Measurements from ENCODE around the gene RHOJ.

DNA sequence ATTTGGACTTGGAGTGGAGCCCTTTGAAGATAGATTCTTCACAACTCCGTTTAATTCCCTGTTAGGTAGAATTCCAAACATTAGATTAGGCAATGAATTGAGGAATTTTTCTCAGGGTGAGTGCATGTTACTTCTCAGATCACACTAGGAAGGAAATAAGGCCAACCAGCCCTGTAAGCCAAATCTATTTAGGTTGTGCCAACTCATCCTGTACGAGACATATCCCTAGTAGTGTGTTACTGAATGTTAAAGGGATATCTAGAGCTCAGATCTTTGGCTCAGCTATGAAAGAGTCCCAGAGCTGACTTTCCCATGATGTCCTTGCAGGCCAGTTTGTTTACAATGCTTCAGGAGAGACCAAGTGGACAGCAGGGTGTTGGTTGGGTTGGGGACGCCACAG lies 68.9 kb downstream of the RHOJ start:
- TF ChIP-seq CTCF (conservative IDR thresholded peaks at IDR 0.05 in 1 of 2, IDR thresholded peaks at IDR 0.05 in 1 of 2; ENCODE audit: extremely low read depth in 1 of 2, insufficient read depth in 1 of 2, low read depth in 1 of 2, low read length in 2 of 2) (no peak), EZH2 (IDR thresholded peaks at IDR 0.05; ENCODE audit: borderline replicate concordance, low read length) (no peak)

Data from mammary epithelial cell (primary cell).